H1 (cell line): ENCODE measurements around the gene KCTD4. TPM values are rescaled to one million over a fixed set of nuclear protein-coding genes. Genes with fewer than 3 reads are reported as not detected.

Experiments
- CTCF ChIA-PET: fragments of 300-600 bp; sonication (Branson Sonifier 250); formaldehyde crosslinking; loops from one replicate; lab custom pipeline; 2021; ENCODE audit not compliant: partially characterized antibody; lab: Charles Lee
- POLR2A ChIA-PET: fragments of 300-600 bp; sonication (Branson Sonifier 250); formaldehyde crosslinking; loops from one replicate; lab custom pipeline; 2021; ENCODE audit warnings: inconsistent platforms; ENCODE audit not compliant: partially characterized antibody; lab: Charles Lee
- DNase-seq, 2 experiments: peaks; one replicate each; pipeline versions ENCODE4 v3.0.0 to v3.0.0-alpha.2; 2010 to 2022; ENCODE audit warnings: low spot score in 2 of 2, low read depth in 1 of 2, mixed read lengths in 1 of 2
- FAIRE-seq: peaks from 2 replicates; lab custom pipeline; 2011; peaks lifted over from hg19 to GRCh38; lab: Jason Lieb, UNC
- H2AFZ ChIP-seq: 2 replicates; pipeline ENCODE4 v1.8.1; 2012; ENCODE audit warnings: low read length, inconsistent platforms
- H2AK5ac ChIP-seq: 2 replicates; pipeline ENCODE4 v1.6.1; 2013; ENCODE audit warnings: low read depth, low read length
- H2BK120ac ChIP-seq: replicated peaks from 2 replicates; pipeline ENCODE3; 2013; ENCODE audit warnings: low read depth, low read length, inconsistent platforms
- H2BK12ac ChIP-seq: 2 replicates; pipeline ENCODE4 v1.6.1; 2013; ENCODE audit warnings: low read depth, low read length
- H2BK15ac ChIP-seq: 2 replicates; pipeline ENCODE4 v1.6.1; 2013; ENCODE audit warnings: low read length
- H2BK20ac ChIP-seq: 2 replicates; pipeline ENCODE4 v1.6.1; 2013; ENCODE audit warnings: low read length
- H2BK5ac ChIP-seq: 2 replicates; pipeline ENCODE4 v1.6.1; 2013; ENCODE audit warnings: low read depth, low read length
- H3K14ac ChIP-seq: 2 replicates; pipeline ENCODE4 v1.6.1; 2013; ENCODE audit warnings: inconsistent platforms; ENCODE audit not compliant: insufficient read length
- H3K18ac ChIP-seq: 2 replicates; pipeline ENCODE4 v1.6.1; 2013; ENCODE audit warnings: low read length; ENCODE audit errors: extremely low read depth
- H3K23ac ChIP-seq: 2 replicates; pipeline ENCODE4 v1.6.1; 2013; ENCODE audit warnings: inconsistent platforms; ENCODE audit not compliant: insufficient read length
- H3K23me2 ChIP-seq: 2 replicates; pipeline ENCODE4 v1.6.1; 2013; ENCODE audit warnings: low read depth, low read length
- H3K27ac ChIP-seq: 2 replicates; pipeline ENCODE4 v1.6.1; 2011; ENCODE audit warnings: low read depth, low read length, inconsistent platforms
- H3K27me3 ChIP-seq, 4 experiments: replicated peaks in 1 of 4; 1 replicate in 1 of 4; 2 replicates in 3 of 4; pipeline versions ENCODE4 v1.6.1 to v1.8.1; 2011 to 2013; ENCODE audit warnings: low read length in 3 of 4, mild to moderate bottlenecking in 3 of 4, inconsistent platforms in 2 of 4, mixed read lengths in 2 of 4, moderate library complexity in 1 of 4; ENCODE audit not compliant: control insufficient read depth in 3 of 4, insufficient read depth in 3 of 4; ENCODE audit errors: extremely low read depth in 1 of 4
- H3K36me3 ChIP-seq, 4 experiments: 2 replicates each; pipeline versions ENCODE4 v1.6.1 to v1.8.1; 2011 to 2013; ENCODE audit warnings: mild to moderate bottlenecking in 4 of 4, low read length in 3 of 4, moderate library complexity in 2 of 4, control low read depth in 1 of 4, inconsistent platforms in 1 of 4; ENCODE audit not compliant: insufficient read depth in 4 of 4, control insufficient read depth in 2 of 4
- H3K4ac ChIP-seq: replicated peaks from 2 replicates; pipeline ENCODE3; 2013; ENCODE audit warnings: low read length, low read depth, mixed read lengths, inconsistent platforms; ENCODE audit not compliant: insufficient read length
- H3K4me1 ChIP-seq, 4 experiments: replicated peaks in 1 of 4; 1 replicate in 1 of 4; 2 replicates in 3 of 4; pipeline versions ENCODE4 v1.6.1 to v1.8.1; 2011 to 2013; ENCODE audit warnings: low read length in 3 of 4, inconsistent platforms in 2 of 4, mixed read lengths in 1 of 4; ENCODE audit not compliant: insufficient read depth in 4 of 4, control insufficient read depth in 3 of 4
- H3K4me2 ChIP-seq, 2 experiments: 2 replicates each; pipeline versions ENCODE4 v1.6.1 to v1.8.1; 2011 to 2013; ENCODE audit warnings: low read depth in 2 of 2, low read length in 2 of 2, control low read depth in 1 of 2, inconsistent platforms in 1 of 2, mild to moderate bottlenecking in 1 of 2; ENCODE audit not compliant: insufficient read depth in 1 of 2
- H3K4me3 ChIP-seq, 4 experiments: fragments of 200-600, 300-600 bp in 1 of 4; sonication (generic), shearing (Covaris generic), sonication (Bioruptor Twin) in 1 of 4; 2 replicates each; pipeline versions ENCODE4 v1.5.1 to v1.8.1; 2011 to 2016; ENCODE audit warnings: low read length in 4 of 4, low read depth in 3 of 4, control low read depth in 2 of 4, inconsistent platforms in 2 of 4, mild to moderate bottlenecking in 2 of 4, mixed read lengths in 1 of 4, moderate library complexity in 1 of 4; ENCODE audit not compliant: insufficient read depth in 2 of 4; ENCODE audit errors: extremely low read depth in 1 of 4
- H3K56ac ChIP-seq: replicated peaks from 2 replicates; pipeline ENCODE3; 2013; ENCODE audit warnings: low read depth, mild to moderate bottlenecking, mixed read lengths, low read length, inconsistent platforms; ENCODE audit not compliant: insufficient read length
- H3K79me1 ChIP-seq: 2 replicates; pipeline ENCODE4 v1.6.1; 2013; ENCODE audit warnings: low read depth, low read length, control low read depth
- H3K79me2 ChIP-seq, 2 experiments: 2 replicates each; pipeline versions ENCODE4 v1.6.1 to v1.8.1; 2012 to 2013; ENCODE audit warnings: low read length in 2 of 2, mild to moderate bottlenecking in 2 of 2, inconsistent platforms in 1 of 2; ENCODE audit not compliant: insufficient read depth in 2 of 2, control insufficient read depth in 1 of 2
- H3K9ac ChIP-seq, 4 experiments: replicated peaks in 1 of 4; 1 replicate in 1 of 4; 2 replicates in 3 of 4; pipeline versions ENCODE4 v1.6.1 to v1.8.1; 2011 to 2013; ENCODE audit warnings: low read depth in 3 of 4, low read length in 3 of 4, control low read depth in 2 of 4, mild to moderate bottlenecking in 2 of 4, moderate library complexity in 2 of 4, inconsistent platforms in 1 of 4; ENCODE audit errors: extremely low read depth in 1 of 4
- H3K9me3 ChIP-seq, 2 experiments: 2 replicates each; pipeline versions ENCODE4 v1.6.1 to v1.8.1; 2012 to 2013; ENCODE audit warnings: mild to moderate bottlenecking in 2 of 2, moderate library complexity in 2 of 2, control low read depth in 1 of 2, inconsistent platforms in 1 of 2, low read depth in 1 of 2, low read length in 1 of 2, mixed read lengths in 1 of 2; ENCODE audit not compliant: insufficient read depth in 2 of 2
- H4K20me1 ChIP-seq, 2 experiments: replicated peaks in 1 of 2; 2 replicates each; pipeline versions ENCODE3 to v1.8.1; 2011 to 2013; ENCODE audit warnings: inconsistent platforms in 2 of 2, low read length in 2 of 2, mild to moderate bottlenecking in 1 of 2; ENCODE audit not compliant: insufficient read depth in 2 of 2, control insufficient read depth in 1 of 2
- H4K5ac ChIP-seq: 2 replicates; pipeline ENCODE4 v1.6.1; 2013; ENCODE audit warnings: low read length, low read depth, mixed read lengths, inconsistent platforms; ENCODE audit not compliant: insufficient read length
- H4K8ac ChIP-seq: 2 replicates; pipeline ENCODE4 v1.8.0; 2013; ENCODE audit warnings: mild to moderate bottlenecking, moderate library complexity, low read length, inconsistent platforms; ENCODE audit not compliant: insufficient read depth; ENCODE audit errors: extremely low read depth
- H4K91ac ChIP-seq: replicated peaks from 2 replicates; pipeline ENCODE3; 2013; ENCODE audit warnings: low read length, mixed read lengths, inconsistent platforms; ENCODE audit not compliant: insufficient read length
- SP1 ChIP-seq: IDR thresholded peaks from 2 replicates; pipeline ENCODE4 v1.6.1; 2011; ENCODE audit warnings: low read depth, low read length
- whole genome bisulfite sequencing, 2 experiments: shearing (Covaris generic) in 1 of 2; methylation state at CpG; one replicate each; pipeline versions ENCODE4 v1.1.6 to v1.1.7; 2013 to 2015; ENCODE audit warnings: low lambda C conversion rate in 2 of 2, mixed read lengths in 2 of 2, inconsistent platforms in 1 of 2, low coverage in 1 of 2, missing lambda C conversion rate in 1 of 2; ENCODE audit not compliant: insufficient replicate concordance in 2 of 2, insufficient coverage in 1 of 2, insufficient read length in 1 of 2; ENCODE audit errors: extremely low coverage in 1 of 2, missing lambda C conversion rate in 1 of 2; 5-methylcytosine and 5-hydroxymethylcytosine counted together
- polyA plus RNA-seq, 7 experiments: library from polyadenylated mRNA; depleted of rRNA in 3 of 7; stranded (reverse) in 5 of 7; unstranded in 2 of 7; fragments of >200 nt in 5 of 7; fragments of 200-250 nt in 2 of 7; gene quantifications; 1 replicate in 5 of 7; 2 replicates in 1 of 7; 4 replicates in 1 of 7; pipeline versions ENCODE4 v1.2.1 to v1.2.3, GENCODE V29; 2011 to 2013; ENCODE audit warnings: missing spikeins in 2 of 7, mixed read lengths in 2 of 7
- total RNA-seq: library from RNA; stranded (reverse); fragmentation: NEBNext Ultra II Directional; extraction: Animal tissue kit (Norgen Biotek cat#: 25700); gene quantifications from 2 replicates; pipeline ENCODE4 v1.2.1, GENCODE V29; 2021

The KCTD4 gene
- total and polyA plus RNA-seq, 2 of the 8 experiments (the other 6 are each of a cell fraction or from before 2014, with no cell fraction given): not detected

DNA sequence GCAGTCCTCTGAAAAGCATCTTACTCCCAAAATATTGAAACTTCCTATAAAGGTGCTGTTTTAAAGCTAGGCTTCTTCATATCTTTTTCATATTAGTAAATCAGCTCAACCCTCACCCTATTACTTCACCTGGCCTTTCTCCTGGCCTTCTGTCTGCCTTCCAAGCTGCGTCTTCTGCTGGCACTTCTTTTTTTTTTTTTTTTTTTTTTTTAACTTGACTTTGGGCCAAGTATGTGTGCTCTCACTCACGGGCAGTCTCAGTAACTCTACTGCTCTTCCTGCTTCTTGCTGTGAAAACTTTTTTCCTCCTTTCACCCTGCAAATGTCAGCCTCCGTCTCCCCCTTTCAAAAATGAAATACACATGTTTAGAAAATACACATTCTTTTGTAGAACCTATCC lies 41.2 kb upstream of the KCTD4 start:
- Histone ChIP-seq H4K20me1 (no peaks in the 10 kb centered on the region), H2BK12ac (no peak overlapping the region), H2BK5ac (no peak overlapping the region), H3K36me3 (no peaks in the 10 kb centered on the region), H3K27me3 (no peaks in the 10 kb centered on the region), H3K4me1 (peaks cover 0 to 5% (median 0%) of the 10 kb centered on the region in 4 experiments; a peak in 1 of 7 replicates), H3K23ac (no peak overlapping the region), H3K4me3 (no peak overlapping the region), H3K56ac (no peak overlapping the region), H3K27ac (no peak overlapping the region), H4K8ac (no peak overlapping the region), H3K4me2 (no peak overlapping the region), H3K9me3 (no peaks in the 10 kb centered on the region), H2BK15ac (no peak overlapping the region), H3K14ac (no peak overlapping the region), H3K79me1 (no peaks in the 10 kb centered on the region), H2AFZ (no peak overlapping the region), H4K5ac (no peak overlapping the region), H2BK120ac (no peak overlapping the region), H2AK5ac (no peak overlapping the region), H3K18ac (no peak overlapping the region), H3K4ac (no peak overlapping the region), H3K23me2 (no peaks in the 10 kb centered on the region)
- POLR2A ChIA-PET: no interaction called here
- FAIRE-seq: no peak
- no peak for DNase-seq
- 85% methylated on average over 3 of the region's 3 CpGs; no CpG with 5 or more reads in 1 of the 2 experiments for WGBS, 2 experiments
- TF ChIP-seq SP1: no peak
- TF ChIP-seq, all 59 proteins: peak for 0
- Histone ChIP-seq H3K9ac (no peak overlapping the region; a peak in 1 of 7 replicates), H4K91ac (no peak overlapping the region), H2BK20ac (no peak overlapping the region), H3K79me2 (no peaks in the 10 kb centered on the region)
- CTCF ChIA-PET: interaction anchor here (0.6 to 2.2 kb wide), 5 partner anchors 10 to 111 kb away, joined by 3 to 7 read pairs (median 3); no protein-coding TSS in a partner anchor
